ENCODE results near the gene SPATA6. TPM values are rescaled to one million over a fixed set of nuclear protein-coding genes. Genes with fewer than 3 reads are reported as not detected.

SPATA6 gene
- total and polyA plus RNA-seq, 2 of the 13 experiments (the other 11 are each of a cell fraction or from before 2014, with no cell fraction given): 0.81 to 3.3 TPM

GRCh38 chr1:48285525-48285924, 186.5 kb downstream of the SPATA6 start:
- Histone ChIP-seq H3K9ac (ENCODE audit: insufficient read depth, low read depth, low read length) (no peak overlapping the region), H3K4me2 (ENCODE audit: low read depth, low read length) (peak overlapping the region; percentile 81), H3K9me3 (ENCODE audit: low read length) (no peaks in the 10 kb centered on the region), H2AFZ (ENCODE audit: low read length) (no peak overlapping the region), H3K36me3 (replicated peaks in 1 of 2; ENCODE audit: control insufficient read depth in 1 of 2, insufficient read depth in 2 of 2, low read length in 2 of 2) (no peaks in the 10 kb centered on the region), H4K20me1 (ENCODE audit: insufficient read depth, low read length) (no peaks in the 10 kb centered on the region), H3K79me2 (ENCODE audit: insufficient read depth, low read length) (no peaks in the 10 kb centered on the region), H3K27ac (ENCODE audit: extremely low read length, insufficient read depth, low read length) (no peak overlapping the region), H3K4me3 (replicated peaks in 1 of 3; ENCODE audit: insufficient read depth in 1 of 3, low read depth in 2 of 3, low read length in 3 of 3) (peak overlapping the region in 1 of 3 experiments; percentile 59; a peak in 1 of 6 replicates), H3K27me3 (ENCODE audit: control insufficient read depth in 1 of 2, insufficient read depth in 2 of 2, low read length in 2 of 2) (no peaks in the 10 kb centered on the region), H3K4me1 (ENCODE audit: insufficient read depth, low read length) (peaks cover 15% of the 10 kb centered on the region)
- 60% methylated on average over 2 of the region's 3 CpGs for WGBS (ENCODE audit: low lambda C conversion rate)
- peak; percentile 12 for DNase-seq (ENCODE audit: low spot score)
- intact Hi-C loops (cut with micrococcal nuclease; ENCODE audit: unreplicated experiment): no loop called here
- no peak for FAIRE-seq
- in situ Hi-C loops (cut with HindIII; ENCODE audit: extremely low pct_ligation_motif_present, low pct_unique_long_range_greater_than_20kb): no loop called here
- peak; percentile 91 for ATAC-seq
- ChIA-PET CTCF (ENCODE audit: low intra/inter-chr PET ratio, low total read pairs) (no interaction called here), POLR2A (interaction anchor here (1.0 to 2.1 kb wide), 3 partner anchors 33 to 186 kb away, joined by 4 to 13 read pairs (median 5); partner anchors contain the start of genes SLC5A9 and SPATA6)
- BruUV-seq (replicated peaks): no TSS peak
- no peak for TF ChIP-seq ZNF331 (CRISPR knock-in tag; IDR thresholded peaks at IDR 0.05)
- no peak for TF ChIP-seq NR2F6 (IDR thresholded peaks at IDR 0.05)
- no peak for TF ChIP-seq NR2F6 (CRISPR knock-in tag; IDR thresholded peaks at IDR 0.05)
- TF ChIP-seq, protein P1, sequence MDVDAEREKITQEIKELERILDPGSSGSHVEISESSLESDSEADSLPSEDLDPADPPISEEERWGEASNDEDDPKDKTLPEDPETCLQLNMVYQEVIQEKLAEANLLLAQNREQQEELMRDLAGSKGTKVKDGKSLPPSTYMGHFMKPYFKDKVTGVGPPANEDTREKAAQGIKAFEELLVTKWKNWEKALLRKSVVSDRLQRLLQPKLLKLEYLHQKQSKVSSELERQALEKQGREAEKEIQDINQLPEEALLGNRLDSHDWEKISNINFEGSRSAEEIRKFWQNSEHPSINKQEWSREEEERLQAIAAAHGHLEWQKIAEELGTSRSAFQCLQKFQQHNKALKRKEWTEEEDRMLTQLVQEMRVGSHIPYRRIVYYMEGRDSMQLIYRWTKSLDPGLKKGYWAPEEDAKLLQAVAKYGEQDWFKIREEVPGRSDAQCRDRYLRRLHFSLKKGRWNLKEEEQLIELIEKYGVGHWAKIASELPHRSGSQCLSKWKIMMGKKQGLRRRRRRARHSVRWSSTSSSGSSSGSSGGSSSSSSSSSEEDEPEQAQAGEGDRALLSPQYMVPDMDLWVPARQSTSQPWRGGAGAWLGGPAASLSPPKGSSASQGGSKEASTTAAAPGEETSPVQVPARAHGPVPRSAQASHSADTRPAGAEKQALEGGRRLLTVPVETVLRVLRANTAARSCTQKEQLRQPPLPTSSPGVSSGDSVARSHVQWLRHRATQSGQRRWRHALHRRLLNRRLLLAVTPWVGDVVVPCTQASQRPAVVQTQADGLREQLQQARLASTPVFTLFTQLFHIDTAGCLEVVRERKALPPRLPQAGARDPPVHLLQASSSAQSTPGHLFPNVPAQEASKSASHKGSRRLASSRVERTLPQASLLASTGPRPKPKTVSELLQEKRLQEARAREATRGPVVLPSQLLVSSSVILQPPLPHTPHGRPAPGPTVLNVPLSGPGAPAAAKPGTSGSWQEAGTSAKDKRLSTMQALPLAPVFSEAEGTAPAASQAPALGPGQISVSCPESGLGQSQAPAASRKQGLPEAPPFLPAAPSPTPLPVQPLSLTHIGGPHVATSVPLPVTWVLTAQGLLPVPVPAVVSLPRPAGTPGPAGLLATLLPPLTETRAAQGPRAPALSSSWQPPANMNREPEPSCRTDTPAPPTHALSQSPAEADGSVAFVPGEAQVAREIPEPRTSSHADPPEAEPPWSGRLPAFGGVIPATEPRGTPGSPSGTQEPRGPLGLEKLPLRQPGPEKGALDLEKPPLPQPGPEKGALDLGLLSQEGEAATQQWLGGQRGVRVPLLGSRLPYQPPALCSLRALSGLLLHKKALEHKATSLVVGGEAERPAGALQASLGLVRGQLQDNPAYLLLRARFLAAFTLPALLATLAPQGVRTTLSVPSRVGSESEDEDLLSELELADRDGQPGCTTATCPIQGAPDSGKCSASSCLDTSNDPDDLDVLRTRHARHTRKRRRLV (CRISPR knock-in tag; IDR thresholded peaks at IDR 0.05): no peak
- no peak for TF ChIP-seq AHR (CRISPR knock-in tag; IDR thresholded peaks at IDR 0.05)
- TF ChIP-seq NFE2 (CRISPR knock-in tag; IDR thresholded peaks at IDR 0.05): no peak
- no peak for TF ChIP-seq PPARG (CRISPR knock-in tag; conservative IDR thresholded peaks at IDR 0.05)
- no peak for TF ChIP-seq ZNF549 (CRISPR knock-in tag; IDR thresholded peaks at IDR 0.05)

All from HepG2 (cell line).